KG1 (cell line): ENCODE measurements around the gene PKIB.
"Not testable (repeated sequence)": the region's sequence is repeated elsewhere in the genome, so short reads cannot be mapped to it uniquely, and the experiment has no call there.

Source experiments
- DNase-seq: peaks from one replicate; lab custom pipeline; 2025; lab: John Stamatoyannopoulos, UW

PKIB gene

GRCh38 chr6:122620902-122621301, 10.7 kb downstream of the PKIB start:
- DNase-seq: no peak

- no peak for DNase-seq
These were observed 11.4 kb downstream of the PKIB start for GRCh38 chr6:122621638-122622037.

- DNase-seq: no peak
These were observed 12.3 kb downstream of the PKIB start for GRCh38 chr6:122622479-122622878.

- no peak for DNase-seq
These were observed 13.1 kb downstream of the PKIB start for GRCh38 chr6:122623279-122623678.

GRCh38 chr6:122624853-122625252, 14.6 kb downstream of the PKIB start:
- DNase-seq: no peak

GRCh38 chr6:122628714-122629113, 18.5 kb downstream of the PKIB start:
- no peak for DNase-seq

- no peak for DNase-seq
These were observed 21.5 kb downstream of the PKIB start for GRCh38 chr6:122631571-122632249.

- DNase-seq: no peak
These were observed 30.2 kb downstream of the PKIB start for GRCh38 chr6:122640366-122640765.

GRCh38 chr6:122641819-122642218, 31.6 kb downstream of the PKIB start:
- DNase-seq: no peak

- DNase-seq: not testable (repeated sequence)
These were observed 32.4 kb downstream of the PKIB start for GRCh38 chr6:122642604-122643003.

GRCh38 chr6:122645256-122645655, 35.1 kb downstream of the PKIB start:
- DNase-seq: no peak

- no peak for DNase-seq
These were observed 37.6 kb downstream of the PKIB start for GRCh38 chr6:122647765-122648164.

GRCh38 chr6:122648726-122649125, 38.5 kb downstream of the PKIB start:
- no peak for DNase-seq

GRCh38 chr6:122649701-122650100, 39.5 kb downstream of the PKIB start:
- no peak for DNase-seq

GRCh38 chr6:122650403-122650802, 40.2 kb downstream of the PKIB start:
- no peak for DNase-seq

GRCh38 chr6:122651031-122651430, 40.8 kb downstream of the PKIB start:
- no peak for DNase-seq

- DNase-seq: no peak
These were observed 41.4 kb downstream of the PKIB start for GRCh38 chr6:122651604-122652003.

GRCh38 chr6:122652431-122652830, 42.2 kb downstream of the PKIB start:
- DNase-seq: no peak

GRCh38 chr6:122653094-122653493, 42.9 kb downstream of the PKIB start:
- DNase-seq: no peak

GRCh38 chr6:122654012-122654411, 43.8 kb downstream of the PKIB start:
- no peak for DNase-seq

- DNase-seq: no peak
These were observed 47.4 kb downstream of the PKIB start for GRCh38 chr6:122657601-122658000.

GRCh38 chr6:122660296-122660695, 50.1 kb downstream of the PKIB start:
- no peak for DNase-seq

GRCh38 chr6:122663981-122664380, 53.8 kb downstream of the PKIB start:
- DNase-seq: no peak

GRCh38 chr6:122665929-122666328, 55.7 kb downstream of the PKIB start:
- no peak for DNase-seq
